MM.1S (cell line): ENCODE data around the gene SPATA25.

Experiments
- DNase-seq: peaks from one replicate; pipeline ENCODE4 v3.0.0-alpha.2; 2015
- H2AFZ ChIP-seq: fragments of 300-600 bp; sonication (generic); 2 replicates; pipeline ENCODE4 v1.6.0; 2016; ENCODE audit warnings: antibody characterized with exemption, low read length
- H3F3A ChIP-seq: fragments of 300-600 bp; sonication (generic); 2 replicates; pipeline ENCODE4 v1.6.1; 2016; ENCODE audit warnings: mild to moderate bottlenecking, antibody characterized with exemption, low read length, moderate library complexity, mixed read lengths; ENCODE audit not compliant: insufficient read depth
- H3K27ac ChIP-seq: fragments of 300-600 bp; sonication (generic); 2 replicates; pipeline ENCODE4 v1.5.1; 2016; ENCODE audit warnings: mild to moderate bottlenecking, low read length
- H3K27me3 ChIP-seq: fragments of 300-600 bp; sonication (generic); replicated peaks from 2 replicates; pipeline ENCODE4 v1.6.0; 2016; ENCODE audit warnings: low read length; ENCODE audit not compliant: insufficient read depth
- H3K36me3 ChIP-seq: fragments of 300-600 bp; sonication (generic); replicated peaks from 2 replicates; pipeline ENCODE4 v1.6.1; 2016; ENCODE audit warnings: mild to moderate bottlenecking, low read length, mixed read lengths; ENCODE audit not compliant: insufficient read depth
- H3K4me1 ChIP-seq: fragments of 300-600 bp; sonication (generic); 2 replicates; pipeline ENCODE4 v1.6.1; 2016; ENCODE audit warnings: low read length, mixed read lengths
- H3K4me2 ChIP-seq: fragments of 300-600 bp; sonication (generic); 2 replicates; pipeline ENCODE4 v1.6.0; 2016; ENCODE audit warnings: low read depth, low read length
- H3K4me3 ChIP-seq: fragments of 300-600 bp; sonication (generic); 2 replicates; pipeline ENCODE4 v1.5.1; 2016; ENCODE audit warnings: low read length, mixed read lengths
- H3K79me2 ChIP-seq: fragments of 300-600 bp; sonication (generic); 2 replicates; pipeline ENCODE4 v1.6.1; 2016; ENCODE audit warnings: mixed run types, low read length, mixed read lengths
- H3K9ac ChIP-seq: fragments of 300-600 bp; sonication (generic); 2 replicates; pipeline ENCODE4 v1.6.1; 2016; ENCODE audit warnings: low read length, mixed read lengths
- H3K9me2 ChIP-seq: fragments of 300-600 bp; sonication (generic); replicated peaks from 2 replicates; pipeline ENCODE4 v1.6.1; 2016; ENCODE audit warnings: mild to moderate bottlenecking, low read length, mixed read lengths; ENCODE audit not compliant: insufficient read depth
- H3K9me3 ChIP-seq: fragments of 300-600 bp; sonication (generic); replicated peaks from 2 replicates; pipeline ENCODE4 v1.6.1; 2016; ENCODE audit warnings: mild to moderate bottlenecking, low read length, mixed read lengths; ENCODE audit not compliant: insufficient read depth
- H4K20me1 ChIP-seq: fragments of 300-600 bp; sonication (generic); 2 replicates; pipeline ENCODE4 v1.6.1; 2016; ENCODE audit warnings: mild to moderate bottlenecking, low read length, moderate library complexity, mixed read lengths; ENCODE audit not compliant: insufficient read depth
- CTCF ChIP-seq: fragments of 300-600 bp; sonication (generic); IDR thresholded peaks from 2 replicates; pipeline ENCODE4 v1.5.1; 2016; ENCODE audit warnings: antibody characterized with exemption, low read length, mixed read lengths
- EZH2 ChIP-seq: fragments of 300-600 bp; sonication (generic); optimal IDR thresholded peaks from 2 replicates; pipeline ENCODE3; 2017; ENCODE audit warnings: low read depth, mild to moderate bottlenecking, antibody characterized with exemption, low read length, mixed read lengths
- EZH2phosphoT487 ChIP-seq: fragments of 300-600 bp; sonication (generic); IDR thresholded peaks from 2 replicates; pipeline ENCODE4 v1.6.1; 2018; ENCODE audit warnings: antibody characterized with exemption, low read length

The SPATA25 gene

GRCh38 chr20:45850926-45851325 lies 36.5 kb downstream of the SPATA25 start:
- DNase-seq, result no peak
- no peak for TF ChIP-seq CTCF
- TF ChIP-seq EZH2, result no peak
- no peak for TF ChIP-seq EZH2phosphoT487
- Histone ChIP-seq H3K4me2 (no peak overlapping the region), H2AFZ (no peak overlapping the region), H3F3A (no peaks in the 10 kb centered on the region), H3K9me3 (no peaks in the 10 kb centered on the region), H3K36me3 (no peaks in the 10 kb centered on the region), H3K4me3 (no peak overlapping the region), H3K4me1 (no peaks in the 10 kb centered on the region; the same call in 1 of the 2 replicates), H3K9me2 (no peaks in the 10 kb centered on the region), H4K20me1 (no peaks in the 10 kb centered on the region), H3K27ac (no peak overlapping the region), H3K9ac (no peak overlapping the region), H3K79me2 (peaks cover 12% of the 10 kb centered on the region), H3K27me3 (no peaks in the 10 kb centered on the region)

- no peak overlapping the region for H3K4me3 ChIP-seq
- TF ChIP-seq CTCF (no peak), EZH2 (no peak), EZH2phosphoT487 (no peak)
Observed at GRCh38 chr20:45850238-45850637, 37.2 kb downstream of the SPATA25 start.

GRCh38 chr20:45848969-45849582 lies 38.3 kb downstream of the SPATA25 start:
- no peaks in the 10 kb centered on the region for H3K9me2 ChIP-seq
- DNase-seq, result no peak
- no peaks in the 10 kb centered on the region for H3K79me2 ChIP-seq
- H4K20me1 ChIP-seq, result no peaks in the 10 kb centered on the region
- H3K4me1 ChIP-seq, result no peaks in the 10 kb centered on the region
- H3K4me2 ChIP-seq, result no peak overlapping the region
- no peaks in the 10 kb centered on the region for H3K36me3 ChIP-seq
- no peak for TF ChIP-seq EZH2phosphoT487
- no peak for TF ChIP-seq CTCF
- no peak for TF ChIP-seq EZH2
- H3F3A ChIP-seq, result no peaks in the 10 kb centered on the region
- no peak overlapping the region for H2AFZ ChIP-seq
- no peaks in the 10 kb centered on the region for H3K27me3 ChIP-seq
- H3K9me3 ChIP-seq, result no peaks in the 10 kb centered on the region
- no peak overlapping the region for H3K9ac ChIP-seq
- H3K27ac ChIP-seq, result no peak overlapping the region
- H3K4me3 ChIP-seq, result no peak overlapping the region

More at GRCh38 chr20:45850238-45850637, 37.2 kb downstream of the SPATA25 start:
- no peaks in the 10 kb centered on the region for H3K4me1 ChIP-seq
- H4K20me1 ChIP-seq, result no peaks in the 10 kb centered on the region
- no peaks in the 10 kb centered on the region for H3K9me2 ChIP-seq
- no peak overlapping the region for H3K9ac ChIP-seq
- no peaks in the 10 kb centered on the region for H3K27me3 ChIP-seq
- DNase-seq, result no peak
- no peaks in the 10 kb centered on the region for H3K9me3 ChIP-seq
- no peaks in the 10 kb centered on the region for H3F3A ChIP-seq
- H2AFZ ChIP-seq, result no peak overlapping the region
- H3K36me3 ChIP-seq, result no peaks in the 10 kb centered on the region
- no peak overlapping the region for H3K4me2 ChIP-seq
- H3K27ac ChIP-seq, result no peak overlapping the region
- H3K79me2 ChIP-seq, result peaks cover 9% of the 10 kb centered on the region
